NCI-H345 treated with DMSO at 0.1 percent for 48 hours (cell line): ENCODE data around the gene ABLIM3.

Experiments used
- DNase-seq: peaks from one replicate; lab custom pipeline; 2025; ENCODE audit not compliant: unreplicated experiment; lab: John Stamatoyannopoulos, UW

Gene ABLIM3

GRCh38 chr5:149216496-149216895 is 75.2 kb downstream of the ABLIM3 start:
- DNase-seq, result no peak

- no peak for DNase-seq
Measured at GRCh38 chr5:149217096-149217802, 76.0 kb downstream of the ABLIM3 start.

- no peak for DNase-seq
Measured at GRCh38 chr5:149217803-149218155, 76.5 kb downstream of the ABLIM3 start.

GRCh38 chr5:149219584-149219983 is 78.3 kb downstream of the ABLIM3 start:
- DNase-seq, result no peak

- DNase-seq, result peak; percentile 5
Measured at GRCh38 chr5:149220750-149221149, 79.5 kb downstream of the ABLIM3 start.

- no peak for DNase-seq
Measured at GRCh38 chr5:149221326-149221725, 80.0 kb downstream of the ABLIM3 start.

GRCh38 chr5:149221731-149222342 is 80.5 kb downstream of the ABLIM3 start:
- no peak for DNase-seq

GRCh38 chr5:149223081-149223848 is 82.0 kb downstream of the ABLIM3 start:
- no peak for DNase-seq

GRCh38 chr5:149224282-149224681 is 83.0 kb downstream of the ABLIM3 start:
- no peak for DNase-seq

- no peak for DNase-seq
Measured at GRCh38 chr5:149227168-149227826, 86.0 kb downstream of the ABLIM3 start.

- DNase-seq, result no peak
Measured at GRCh38 chr5:149228618-149229297, 87.5 kb downstream of the ABLIM3 start.

- no peak for DNase-seq
Measured at GRCh38 chr5:149229298-149229937, 88.1 kb downstream of the ABLIM3 start.

- DNase-seq, result no peak
Measured at GRCh38 chr5:149235841-149236240, 94.5 kb downstream of the ABLIM3 start.

GRCh38 chr5:149237662-149238061 is 96.4 kb downstream of the ABLIM3 start:
- DNase-seq, result no peak

- DNase-seq, result no peak
Measured at GRCh38 chr5:149238540-149238939, 97.2 kb downstream of the ABLIM3 start.

GRCh38 chr5:149239917-149240316 is 98.6 kb downstream of the ABLIM3 start:
- DNase-seq, result no peak

GRCh38 chr5:149240354-149240998 is 99.2 kb downstream of the ABLIM3 start:
- DNase-seq, result no peak

- DNase-seq, result no peak
Measured at GRCh38 chr5:149242339-149242738, 101.0 kb downstream of the ABLIM3 start.

- DNase-seq, result no peak
Measured at GRCh38 chr5:149246906-149247305, 105.6 kb downstream of the ABLIM3 start.

- no peak for DNase-seq
Measured at GRCh38 chr5:149247726-149248125, 106.4 kb downstream of the ABLIM3 start.
